HEK293 (cell line): ENCODE results near the gene TBC1D22A.

Source experiments
- SCRT2 ChIP-seq: fragments of 450-650 bp; formaldehyde crosslinking; IDR thresholded peaks from 2 replicates; pipeline ENCODE4 v1.5.1; 2016; ENCODE audit warnings: missing biosample characterization, missing genetic modification characterization
- YY1 ChIP-seq: fragments of 450-650 bp; formaldehyde crosslinking; IDR thresholded peaks from 2 replicates; pipeline ENCODE4 v1.5.1; 2018; ENCODE audit warnings: missing biosample characterization, missing genetic modification characterization
- ZBTB7A ChIP-seq: fragments of 450-650 bp; formaldehyde crosslinking; IDR thresholded peaks from 2 replicates; pipeline ENCODE4 v1.5.1; 2016; ENCODE audit warnings: low read depth, missing biosample characterization, missing genetic modification characterization
- ZNF24 ChIP-seq: fragments of 450-650 bp; formaldehyde crosslinking; IDR thresholded peaks from 2 replicates; pipeline ENCODE4 v1.5.1; 2016; ENCODE audit warnings: missing biosample characterization, missing genetic modification characterization
- ZNF513 ChIP-seq: fragments of 450-650 bp; IDR thresholded peaks from 2 replicates; pipeline ENCODE4 v1.5.1; 2018; ENCODE audit warnings: missing biosample characterization, missing genetic modification characterization
- ZNF692 ChIP-seq: fragments of 450-650 bp; formaldehyde crosslinking; IDR thresholded peaks from 2 replicates; pipeline ENCODE4 v1.5.1; 2016; ENCODE audit warnings: missing biosample characterization, missing genetic modification characterization
- ZNF792 ChIP-seq: fragments of 450-650 bp; formaldehyde crosslinking; IDR thresholded peaks from 2 replicates; pipeline ENCODE4 v1.5.1; 2016; ENCODE audit warnings: missing biosample characterization, missing genetic modification characterization
- TF ChIP-seq, protein P1 (sequence below): fragments of 450-650 bp; formaldehyde crosslinking; IDR thresholded peaks from 2 replicates; pipeline ENCODE4 v1.5.1; 2016; ENCODE audit warnings: missing biosample characterization, missing genetic modification characterization
- TF ChIP-seq, protein P2 (sequence below): fragments of 450-650 bp; formaldehyde crosslinking; IDR thresholded peaks from 2 replicates; pipeline ENCODE4 v1.5.1; 2016; ENCODE audit warnings: missing biosample characterization, missing genetic modification characterization
- TF ChIP-seq, protein P3 (sequence below): fragments of 450-650 bp; formaldehyde crosslinking; IDR thresholded peaks from 2 replicates; pipeline ENCODE4 v1.5.1; 2016; ENCODE audit warnings: missing biosample characterization, missing genetic modification characterization

DNA sequence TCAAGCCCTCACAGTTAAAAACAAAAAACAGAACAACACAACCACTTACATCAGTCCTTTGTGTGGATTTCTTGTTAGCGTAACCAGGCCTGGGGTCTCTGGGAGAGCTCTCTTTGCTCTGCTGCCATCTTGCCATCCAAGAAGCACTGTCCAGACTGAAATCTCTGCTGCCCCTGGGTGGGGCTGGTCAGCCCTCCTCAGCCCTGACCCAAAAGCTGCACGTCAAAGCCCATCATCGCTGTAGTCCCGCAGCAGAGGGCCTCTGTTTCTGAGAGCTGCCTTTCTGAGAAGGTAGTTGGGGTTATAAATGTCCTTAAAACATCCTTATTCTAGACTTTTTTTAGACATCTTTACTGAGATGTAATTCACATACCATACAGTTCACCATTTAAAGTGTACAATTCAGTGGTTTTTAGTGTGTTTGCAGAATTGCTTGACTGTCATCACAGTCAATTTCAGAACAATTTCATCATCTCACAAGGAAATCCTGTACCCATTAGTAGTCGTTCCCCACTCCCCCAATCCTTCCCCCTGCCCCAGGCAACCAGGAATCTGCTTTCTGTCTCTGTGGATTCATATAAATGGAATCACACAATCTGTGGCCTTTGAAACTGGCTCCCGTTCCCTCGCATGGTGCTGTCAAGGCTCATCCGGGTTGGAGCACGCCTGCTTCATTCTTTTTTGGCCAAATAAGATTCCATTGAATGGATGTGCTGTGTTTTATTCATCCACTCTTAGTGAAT lies 94.9 kb downstream of the TBC1D22A start:
- TF ChIP-seq, protein P1, sequence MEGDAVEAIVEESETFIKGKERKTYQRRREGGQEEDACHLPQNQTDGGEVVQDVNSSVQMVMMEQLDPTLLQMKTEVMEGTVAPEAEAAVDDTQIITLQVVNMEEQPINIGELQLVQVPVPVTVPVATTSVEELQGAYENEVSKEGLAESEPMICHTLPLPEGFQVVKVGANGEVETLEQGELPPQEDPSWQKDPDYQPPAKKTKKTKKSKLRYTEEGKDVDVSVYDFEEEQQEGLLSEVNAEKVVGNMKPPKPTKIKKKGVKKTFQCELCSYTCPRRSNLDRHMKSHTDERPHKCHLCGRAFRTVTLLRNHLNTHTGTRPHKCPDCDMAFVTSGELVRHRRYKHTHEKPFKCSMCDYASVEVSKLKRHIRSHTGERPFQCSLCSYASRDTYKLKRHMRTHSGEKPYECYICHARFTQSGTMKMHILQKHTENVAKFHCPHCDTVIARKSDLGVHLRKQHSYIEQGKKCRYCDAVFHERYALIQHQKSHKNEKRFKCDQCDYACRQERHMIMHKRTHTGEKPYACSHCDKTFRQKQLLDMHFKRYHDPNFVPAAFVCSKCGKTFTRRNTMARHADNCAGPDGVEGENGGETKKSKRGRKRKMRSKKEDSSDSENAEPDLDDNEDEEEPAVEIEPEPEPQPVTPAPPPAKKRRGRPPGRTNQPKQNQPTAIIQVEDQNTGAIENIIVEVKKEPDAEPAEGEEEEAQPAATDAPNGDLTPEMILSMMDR (tag by site-specific recombination), result no peak
- TF ChIP-seq ZNF692 (tag by site-specific recombination) (no peak), ZNF24 (no peak), YY1 (tag by site-specific recombination) (no peak), ZNF792 (tag by site-specific recombination) (no peak), ZNF513 (tag by site-specific recombination) (no peak), ZBTB7A (tag by site-specific recombination) (no peak), SCRT2 (tag by site-specific recombination) (no peak)
- TF ChIP-seq, protein P2, sequence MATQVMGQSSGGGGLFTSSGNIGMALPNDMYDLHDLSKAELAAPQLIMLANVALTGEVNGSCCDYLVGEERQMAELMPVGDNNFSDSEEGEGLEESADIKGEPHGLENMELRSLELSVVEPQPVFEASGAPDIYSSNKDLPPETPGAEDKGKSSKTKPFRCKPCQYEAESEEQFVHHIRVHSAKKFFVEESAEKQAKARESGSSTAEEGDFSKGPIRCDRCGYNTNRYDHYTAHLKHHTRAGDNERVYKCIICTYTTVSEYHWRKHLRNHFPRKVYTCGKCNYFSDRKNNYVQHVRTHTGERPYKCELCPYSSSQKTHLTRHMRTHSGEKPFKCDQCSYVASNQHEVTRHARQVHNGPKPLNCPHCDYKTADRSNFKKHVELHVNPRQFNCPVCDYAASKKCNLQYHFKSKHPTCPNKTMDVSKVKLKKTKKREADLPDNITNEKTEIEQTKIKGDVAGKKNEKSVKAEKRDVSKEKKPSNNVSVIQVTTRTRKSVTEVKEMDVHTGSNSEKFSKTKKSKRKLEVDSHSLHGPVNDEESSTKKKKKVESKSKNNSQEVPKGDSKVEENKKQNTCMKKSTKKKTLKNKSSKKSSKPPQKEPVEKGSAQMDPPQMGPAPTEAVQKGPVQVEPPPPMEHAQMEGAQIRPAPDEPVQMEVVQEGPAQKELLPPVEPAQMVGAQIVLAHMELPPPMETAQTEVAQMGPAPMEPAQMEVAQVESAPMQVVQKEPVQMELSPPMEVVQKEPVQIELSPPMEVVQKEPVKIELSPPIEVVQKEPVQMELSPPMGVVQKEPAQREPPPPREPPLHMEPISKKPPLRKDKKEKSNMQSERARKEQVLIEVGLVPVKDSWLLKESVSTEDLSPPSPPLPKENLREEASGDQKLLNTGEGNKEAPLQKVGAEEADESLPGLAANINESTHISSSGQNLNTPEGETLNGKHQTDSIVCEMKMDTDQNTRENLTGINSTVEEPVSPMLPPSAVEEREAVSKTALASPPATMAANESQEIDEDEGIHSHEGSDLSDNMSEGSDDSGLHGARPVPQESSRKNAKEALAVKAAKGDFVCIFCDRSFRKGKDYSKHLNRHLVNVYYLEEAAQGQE (tag by site-specific recombination), result no peak
- TF ChIP-seq, protein P3, sequence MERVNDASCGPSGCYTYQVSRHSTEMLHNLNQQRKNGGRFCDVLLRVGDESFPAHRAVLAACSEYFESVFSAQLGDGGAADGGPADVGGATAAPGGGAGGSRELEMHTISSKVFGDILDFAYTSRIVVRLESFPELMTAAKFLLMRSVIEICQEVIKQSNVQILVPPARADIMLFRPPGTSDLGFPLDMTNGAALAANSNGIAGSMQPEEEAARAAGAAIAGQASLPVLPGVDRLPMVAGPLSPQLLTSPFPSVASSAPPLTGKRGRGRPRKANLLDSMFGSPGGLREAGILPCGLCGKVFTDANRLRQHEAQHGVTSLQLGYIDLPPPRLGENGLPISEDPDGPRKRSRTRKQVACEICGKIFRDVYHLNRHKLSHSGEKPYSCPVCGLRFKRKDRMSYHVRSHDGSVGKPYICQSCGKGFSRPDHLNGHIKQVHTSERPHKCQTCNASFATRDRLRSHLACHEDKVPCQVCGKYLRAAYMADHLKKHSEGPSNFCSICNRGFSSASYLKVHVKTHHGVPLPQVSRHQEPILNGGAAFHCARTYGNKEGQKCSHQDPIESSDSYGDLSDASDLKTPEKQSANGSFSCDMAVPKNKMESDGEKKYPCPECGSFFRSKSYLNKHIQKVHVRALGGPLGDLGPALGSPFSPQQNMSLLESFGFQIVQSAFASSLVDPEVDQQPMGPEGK, result no peak
